DMS114 treated with DMSO at 0.1 percent for 48 hours (cell line): ENCODE measurements around the gene DNAH5.

ENCODE experiments used
- DNase-seq: peaks from one replicate; lab custom pipeline; 2025; ENCODE audit not compliant: unreplicated experiment; lab: John Stamatoyannopoulos, UW

DNAH5 gene

DNA sequence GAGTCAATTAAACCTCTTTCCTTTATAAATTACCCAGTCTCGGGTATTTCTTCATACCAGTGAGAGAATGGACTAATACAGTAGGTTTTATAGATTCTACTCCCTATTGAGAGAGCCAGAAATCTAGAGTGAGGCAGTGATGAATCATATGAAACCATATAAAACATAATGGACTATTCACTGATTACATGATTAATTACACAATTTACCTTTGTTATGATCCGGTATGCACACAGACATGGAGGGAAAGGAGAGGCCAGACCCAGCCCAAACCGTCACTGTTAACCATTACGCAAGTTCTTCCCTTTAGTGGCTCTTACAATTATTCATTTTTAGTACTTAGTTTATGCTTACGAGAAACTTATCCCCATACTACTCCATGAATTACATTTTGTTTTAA lies 205.0 kb downstream of the DNAH5 start:
- DNase-seq = no peak

- DNase-seq = no peak
Measured at GRCh38 chr5:13735691-13736090, 208.8 kb downstream of the DNAH5 start.

- no peak for DNase-seq
Measured at GRCh38 chr5:13731121-13731628, 213.3 kb downstream of the DNAH5 start.

- no peak for DNase-seq
Measured at GRCh38 chr5:13708906-13709305, 235.6 kb downstream of the DNAH5 start.

GRCh38 chr5:13708432-13708831 lies 236.1 kb downstream of the DNAH5 start:
- DNase-seq = no peak

DNA sequence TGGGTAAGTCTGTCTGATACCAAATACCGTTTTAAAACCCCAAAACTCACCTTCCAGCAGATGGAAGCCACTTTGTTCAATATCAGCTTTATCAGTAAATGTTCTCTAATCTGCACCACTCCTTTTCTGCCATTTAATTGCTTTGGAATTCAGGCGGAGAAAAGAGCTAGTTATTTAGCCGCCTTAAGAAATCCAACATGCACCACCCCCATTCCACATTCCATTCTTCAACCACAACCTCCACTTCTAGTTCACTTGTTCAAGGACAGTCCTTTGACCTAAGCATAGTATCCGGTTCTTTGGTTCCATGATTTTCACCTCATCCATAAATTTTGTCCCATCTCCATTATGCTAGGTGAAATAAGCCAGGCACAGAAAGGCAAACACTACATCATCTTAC lies 240.1 kb downstream of the DNAH5 start:
- no peak for DNase-seq

- no peak for DNase-seq
Measured at GRCh38 chr5:13700626-13701025, 243.9 kb downstream of the DNAH5 start.

GRCh38 chr5:13698885-13699284 lies 245.6 kb downstream of the DNAH5 start:
- DNase-seq = no peak

DNA sequence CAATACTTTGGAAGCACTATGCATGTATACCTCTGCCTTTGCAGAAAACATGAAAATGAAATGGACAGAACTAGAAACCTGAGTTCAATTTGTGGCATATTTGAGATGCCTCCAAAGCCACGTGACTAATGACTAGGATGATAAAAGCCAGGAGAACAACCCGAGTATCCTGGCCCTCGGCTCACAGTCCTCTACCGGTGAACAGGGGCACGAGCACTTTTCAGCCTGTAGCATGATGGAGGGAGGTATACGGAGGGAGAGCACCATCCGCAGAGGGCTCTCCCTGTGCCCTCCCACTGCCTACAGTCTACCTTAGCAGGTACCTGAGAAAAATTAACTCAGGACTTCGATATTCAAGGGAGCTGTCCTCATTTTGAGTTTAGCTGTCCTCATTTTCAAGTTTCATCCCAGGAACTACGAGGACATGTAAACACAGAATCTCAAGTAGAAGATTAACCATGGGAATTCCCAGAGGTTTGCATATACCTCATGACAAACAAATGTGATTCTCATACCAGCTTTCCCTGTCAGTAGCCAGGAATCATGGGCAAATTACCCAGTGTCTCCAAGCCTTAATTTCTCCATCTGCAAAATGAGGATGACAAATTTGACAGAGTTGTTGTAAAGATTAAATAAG lies 249.3 kb downstream of the DNAH5 start:
- DNase-seq = no peak

GRCh38 chr5:13692172-13692571 lies 252.3 kb downstream of the DNAH5 start:
- no peak for DNase-seq

DNA sequence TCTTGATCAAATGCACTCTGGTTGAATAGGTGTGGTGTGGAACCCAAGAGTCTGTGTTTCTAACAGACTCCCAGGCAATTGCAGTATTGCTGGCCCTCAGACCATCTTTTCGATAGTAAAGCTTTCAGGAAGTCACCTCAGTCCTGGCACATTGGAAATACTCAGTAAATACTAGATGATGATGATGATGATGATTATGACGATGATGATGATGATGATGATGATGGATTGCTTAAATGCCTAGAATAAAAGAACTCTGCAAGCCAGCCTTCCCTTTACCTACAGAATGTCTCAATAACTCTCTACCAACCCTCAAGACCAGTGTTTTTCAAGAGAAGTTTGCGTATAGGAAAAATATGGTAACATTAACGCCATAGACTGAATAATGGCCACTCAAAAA lies 268.0 kb downstream of the DNAH5 start:
- no peak for DNase-seq

- DNase-seq = no peak
Measured at GRCh38 chr5:13674391-13674790, 270.1 kb downstream of the DNAH5 start.

DNA sequence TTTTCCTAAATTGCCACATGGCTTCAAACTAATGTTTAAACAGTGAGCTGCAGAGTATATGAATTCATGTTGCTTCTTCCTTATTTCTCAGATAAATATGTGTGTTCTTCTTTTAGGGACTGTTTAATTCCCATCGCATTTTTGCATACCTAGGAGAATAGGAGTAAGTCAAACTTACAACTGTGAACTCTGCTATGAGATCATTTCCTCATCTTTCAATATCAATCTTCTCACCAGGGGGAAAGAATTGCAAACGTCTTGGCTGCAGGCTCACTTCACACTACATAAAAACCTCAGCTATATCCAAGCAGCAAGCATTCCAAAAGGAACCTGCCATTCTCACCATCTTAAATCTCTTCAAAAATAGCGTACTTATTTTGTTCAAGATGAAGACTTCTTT lies 271.0 kb downstream of the DNAH5 start:
- no peak for DNase-seq

GRCh38 chr5:13664377-13664776 lies 280.1 kb downstream of the DNAH5 start:
- no peak for DNase-seq

DNA sequence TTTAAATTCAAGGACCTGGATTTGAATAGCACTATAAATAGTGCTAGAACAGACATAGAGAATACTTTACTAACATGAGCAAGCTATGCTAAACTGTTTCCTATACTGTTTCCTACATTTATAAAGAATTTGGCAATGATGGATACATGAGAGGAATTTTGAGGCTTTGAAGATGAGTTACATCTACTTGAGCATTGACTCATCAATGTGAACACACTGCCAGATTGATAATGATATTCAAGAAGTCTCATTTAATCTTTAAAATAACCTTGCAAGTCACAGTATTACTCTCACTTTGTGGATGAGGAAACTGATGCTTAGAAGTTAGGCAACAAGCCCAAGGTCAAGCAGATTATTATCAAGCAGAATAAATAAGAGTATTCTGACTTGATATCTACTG lies 281.9 kb downstream of the DNAH5 start:
- DNase-seq = no peak

DNA sequence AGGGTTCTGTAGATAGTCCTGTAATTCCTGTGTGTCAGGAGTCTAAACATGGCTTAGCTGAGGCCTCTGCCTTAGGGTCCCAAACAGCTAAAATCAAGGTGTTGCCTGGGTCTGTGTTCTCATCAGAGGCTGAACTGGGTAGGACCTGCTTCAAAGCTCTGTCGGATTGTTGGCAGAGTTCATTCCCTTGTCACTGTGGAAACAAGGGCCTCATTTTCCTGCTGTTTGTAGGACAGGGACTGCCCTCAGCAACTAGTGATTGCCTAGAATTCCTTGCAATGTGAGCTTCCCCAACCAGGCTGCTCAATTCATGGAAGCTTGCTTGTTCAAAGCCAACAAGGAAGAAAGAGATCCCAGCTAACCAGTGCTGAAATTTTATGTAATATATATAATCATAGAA lies 283.2 kb downstream of the DNAH5 start:
- DNase-seq = no peak

GRCh38 chr5:13660072-13660471 lies 284.4 kb downstream of the DNAH5 start:
- DNase-seq = no peak

GRCh38 chr5:13659391-13659790 lies 285.1 kb downstream of the DNAH5 start:
- no peak for DNase-seq

DNA sequence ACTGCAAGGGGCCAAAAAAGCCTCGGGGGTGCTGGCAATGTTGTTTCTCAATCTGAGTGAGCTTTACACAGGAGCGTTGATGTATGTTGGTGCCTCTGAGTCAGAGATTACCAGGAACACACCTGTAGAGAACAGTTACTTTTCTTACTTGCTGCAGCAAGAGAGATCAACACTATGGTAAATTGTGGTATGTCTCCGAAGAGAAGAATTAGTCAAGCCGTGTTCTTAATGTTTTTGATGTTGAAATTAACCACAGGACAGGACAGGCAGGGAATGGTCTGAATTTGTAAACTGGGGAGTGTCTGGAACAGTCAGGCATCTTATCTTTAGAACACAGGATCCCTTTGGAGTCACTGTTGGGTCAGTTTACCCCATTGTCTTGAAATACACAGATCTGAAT lies 285.7 kb downstream of the DNAH5 start:
- no peak for DNase-seq

DNA sequence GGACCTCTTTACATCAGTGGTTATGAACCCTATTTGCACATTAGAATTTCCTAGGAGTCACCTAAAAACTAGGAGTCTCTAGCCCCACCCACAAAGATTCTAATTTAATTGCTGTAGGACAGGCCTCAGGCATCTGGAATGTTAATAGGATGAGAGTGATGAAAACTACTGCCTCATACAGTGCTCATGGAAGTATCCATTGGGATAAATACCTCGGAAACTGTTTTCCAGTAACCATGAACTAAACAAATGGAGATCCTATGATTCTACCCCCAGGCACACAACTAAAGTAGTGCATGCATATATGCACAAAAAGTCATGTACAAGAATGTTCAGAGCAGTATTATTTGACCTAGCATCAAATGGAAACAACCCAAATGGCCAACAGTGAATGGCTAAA lies 286.3 kb downstream of the DNAH5 start:
- DNase-seq = no peak

GRCh38 chr5:13653709-13654108 lies 290.8 kb downstream of the DNAH5 start:
- no peak for DNase-seq

- DNase-seq = no peak
Measured at GRCh38 chr5:13649656-13650055, 294.8 kb downstream of the DNAH5 start.

DNA sequence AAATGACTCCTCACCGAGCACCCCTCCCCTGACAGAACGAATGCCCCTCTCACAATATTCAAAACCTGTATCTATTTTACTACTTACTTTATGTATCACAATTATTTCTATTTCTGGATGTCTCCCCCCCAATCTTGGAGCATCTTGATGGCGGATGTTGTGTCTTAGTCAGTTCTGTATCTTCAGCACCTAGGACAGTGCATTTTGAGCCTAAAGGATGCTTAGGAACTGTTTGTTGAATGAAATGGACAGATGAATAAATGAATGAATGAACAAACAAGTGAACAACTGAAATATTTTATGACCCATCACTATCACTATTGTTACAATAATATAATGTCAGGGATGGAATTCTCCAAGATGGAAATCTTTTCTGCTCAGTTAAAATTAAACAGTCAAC lies 295.7 kb downstream of the DNAH5 start:
- no peak for DNase-seq
